ENCODE measurements around the gene UBC. TPM values are rescaled to one million over a fixed set of nuclear protein-coding genes. Genes with fewer than 3 reads are reported as not detected.

UBC gene
- total and polyA plus RNA-seq, 9 of the 15 experiments (the other 6 are each of a cell fraction or from before 2014, with no cell fraction given) = 533 to 1,153 (median 813) TPM

GRCh38 chr12:124914392-124915238, at the start of gene UBC (continued):
- TF ChIP-seq CHD4 (IDR thresholded peaks at IDR 0.05; ENCODE audit: insufficient read depth, insufficient replicate concordance, low read depth, low read length, poor library complexity, severe bottlenecking) (no peak), ZNF280B (CRISPR knock-in tag; IDR thresholded peaks at IDR 0.05) (no peak), TAL1 (IDR thresholded peaks at IDR 0.05) (peak; percentile 39; the same call in 1 of the 2 replicates), ZNF134 (CRISPR knock-in tag; conservative IDR thresholded peaks at IDR 0.05) (no peak), TEAD4 (IDR thresholded peaks at IDR 0.05; ENCODE audit: low read length) (peak; percentile 35; the same call in 1 of the 2 replicates), TEAD4 (CRISPR knock-in tag; IDR thresholded peaks at IDR 0.05; ENCODE audit: borderline replicate concordance) (peak; percentile 74; the same call in 1 of the 2 replicates), PHF20 (IDR thresholded peaks at IDR 0.05; ENCODE audit: partially characterized antibody) (peak; percentile 64), ZNF586 (CRISPR knock-in tag; conservative IDR thresholded peaks at IDR 0.05) (no peak), ZBTB49 (CRISPR knock-in tag; IDR thresholded peaks at IDR 0.05; ENCODE audit: borderline replicate concordance) (0 out of 2 replicates have a peak, but pooled peaks have one; percentile 66), TARDBP (IDR thresholded peaks at IDR 0.05) (peak; percentile 96), WHSC1 (IDR thresholded peaks at IDR 0.05; ENCODE audit: low read length) (no peak), C11orf30 (IDR thresholded peaks at IDR 0.05; ENCODE audit: low read depth) (no peak), DMBX1 (CRISPR knock-in tag; IDR thresholded peaks at IDR 0.05; ENCODE audit: borderline replicate concordance) (peak; percentile 33; the same call in 1 of the 2 replicates), CAMTA2 (CRISPR knock-in tag; conservative IDR thresholded peaks at IDR 0.05) (peak; percentile 37; the same call in 1 of the 2 replicates), MEF2D (tag; conservative IDR thresholded peaks at IDR 0.05; ENCODE audit: low read depth) (no peak; the same call in none of the 2 replicates), RFX7 (CRISPR knock-in tag; IDR thresholded peaks at IDR 0.05) (no peak; the same call in 1 of the 2 replicates), GATAD2B (IDR thresholded peaks at IDR 0.05; ENCODE audit: borderline replicate concordance) (no peak), LARP7 (IDR thresholded peaks at IDR 0.05) (peak; percentile 92), HNRNPUL1 (IDR thresholded peaks at IDR 0.05; ENCODE audit: low read length) (0 out of 2 replicates have a peak, but pooled peaks have one; percentile 14), FOXK1 (CRISPR knock-in tag; IDR thresholded peaks at IDR 0.05; ENCODE audit: borderline replicate concordance) (peak; percentile 95), L3MBTL2 (IDR thresholded peaks at IDR 0.05) (peak; percentile 53), ZBTB5 (IDR thresholded peaks at IDR 0.05) (peak; percentile 68; the same call in 1 of the 2 replicates)

Data from K562 (cell line).